Measurements from ENCODE around the gene HYAL2.

The HYAL2 gene

GRCh38 chr3:50364573-50365079 is 42.1 kb upstream of the HYAL2 start:
- in situ Hi-C loops (cut with MboI; ENCODE audit: low pct_unique_long_range_greater_than_20kb, low sequenced_read_pairs, unreplicated experiment) = no loop called here
- TF ChIP-seq CTCF (IDR thresholded peaks at IDR 0.05; ENCODE audit: extremely low read depth, insufficient read depth, missing control alignments) = no peak
- DNase-seq (ENCODE audit: low spot score) = no peak

GRCh38 chr3:50359760-50360110 is 37.2 kb upstream of the HYAL2 start:
- in situ Hi-C loops (cut with MboI; ENCODE audit: low pct_unique_long_range_greater_than_20kb, low sequenced_read_pairs, unreplicated experiment) = no loop called here
- DNase-seq (ENCODE audit: low spot score) = no peak
- TF ChIP-seq CTCF (IDR thresholded peaks at IDR 0.05; ENCODE audit: extremely low read depth, insufficient read depth, missing control alignments) = no peak

DNA sequence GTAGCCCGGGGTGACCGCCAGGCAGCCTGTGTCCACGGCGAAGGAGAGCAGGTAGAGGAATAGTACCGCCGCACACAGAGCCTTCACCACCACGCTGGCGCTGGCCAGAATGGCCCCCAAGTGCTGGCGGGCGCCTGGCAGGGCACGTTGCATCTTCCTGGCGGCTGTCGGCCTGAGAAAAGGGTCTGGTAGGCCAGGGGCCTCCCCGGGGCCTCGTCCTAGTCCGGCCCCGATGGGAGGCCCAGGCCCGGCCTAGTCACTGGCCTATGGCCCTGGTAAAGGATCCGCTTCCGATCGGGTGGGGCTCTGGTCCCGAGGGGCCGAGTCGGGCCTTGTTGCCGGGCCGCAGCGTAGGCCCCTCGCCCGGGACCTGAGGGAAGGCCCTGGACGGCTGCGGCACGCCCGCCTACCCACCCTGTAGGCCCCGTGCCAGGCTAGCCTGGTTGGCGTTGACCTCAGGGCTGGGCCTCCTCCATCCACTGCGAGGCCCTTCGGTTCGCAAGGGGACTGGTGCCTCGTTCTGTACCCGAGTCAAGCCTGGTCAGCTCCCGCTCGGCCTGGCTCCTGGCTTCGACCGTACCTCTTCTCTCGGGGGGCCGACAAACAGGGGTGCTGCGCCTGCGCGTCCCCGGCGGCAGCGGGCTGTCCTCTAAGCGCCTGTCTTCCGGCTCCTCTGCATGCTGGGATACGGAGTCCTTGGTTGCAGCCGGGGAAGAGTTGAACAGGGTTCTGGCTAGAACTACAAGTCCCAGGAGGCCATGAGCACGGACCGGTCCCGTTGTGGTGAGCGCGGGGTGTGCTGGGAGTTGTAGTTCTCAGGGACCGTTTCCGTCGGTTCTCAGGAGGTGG is 36.6 kb upstream of the HYAL2 start, which contains the start of gene TMEM115:
TMEM115 (minus strand) TSS at position 611 of the 849 bp plus-strand sequence; CDS start at position 153, 458 bp downstream.
- peak; percentile 98 for DNase-seq (ENCODE audit: low spot score)
- TF ChIP-seq CTCF (IDR thresholded peaks at IDR 0.05; ENCODE audit: extremely low read depth, insufficient read depth, missing control alignments) = no peak
- in situ Hi-C loops (cut with MboI; ENCODE audit: low pct_unique_long_range_greater_than_20kb, low sequenced_read_pairs, unreplicated experiment) = no loop called here

DNA sequence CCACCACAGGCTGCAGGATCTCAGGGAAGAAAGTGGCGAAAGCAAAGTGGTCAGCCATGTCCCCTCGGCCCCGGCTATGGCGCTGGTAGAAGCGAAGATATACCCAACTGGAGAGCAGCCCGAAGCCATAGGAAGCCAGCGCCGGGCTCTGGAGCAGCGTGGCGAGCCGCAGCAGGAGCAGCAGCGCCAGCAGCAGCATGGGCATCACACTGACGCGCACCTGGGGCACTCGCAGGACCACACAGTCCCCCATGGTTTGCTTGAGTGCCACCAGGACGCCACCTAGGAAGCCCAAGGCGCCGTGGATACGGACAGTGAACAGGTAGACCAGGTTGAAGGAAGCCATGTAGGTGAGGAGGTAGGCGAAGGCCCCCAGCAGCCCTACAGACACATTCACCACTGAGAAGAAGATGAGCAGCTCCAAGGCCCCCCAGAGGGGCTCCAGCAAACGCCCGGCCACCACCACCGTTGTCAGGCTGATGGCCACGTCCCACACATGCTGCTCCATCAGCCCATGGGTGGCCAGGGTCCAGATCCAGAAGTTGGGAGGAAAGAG is 35.9 kb upstream of the HYAL2 start:
- no peak for TF ChIP-seq CTCF (IDR thresholded peaks at IDR 0.05; ENCODE audit: extremely low read depth, insufficient read depth, missing control alignments)
- in situ Hi-C loops (cut with MboI; ENCODE audit: low pct_unique_long_range_greater_than_20kb, low sequenced_read_pairs, unreplicated experiment) = no loop called here
- no peak for DNase-seq (ENCODE audit: low spot score)

DNA sequence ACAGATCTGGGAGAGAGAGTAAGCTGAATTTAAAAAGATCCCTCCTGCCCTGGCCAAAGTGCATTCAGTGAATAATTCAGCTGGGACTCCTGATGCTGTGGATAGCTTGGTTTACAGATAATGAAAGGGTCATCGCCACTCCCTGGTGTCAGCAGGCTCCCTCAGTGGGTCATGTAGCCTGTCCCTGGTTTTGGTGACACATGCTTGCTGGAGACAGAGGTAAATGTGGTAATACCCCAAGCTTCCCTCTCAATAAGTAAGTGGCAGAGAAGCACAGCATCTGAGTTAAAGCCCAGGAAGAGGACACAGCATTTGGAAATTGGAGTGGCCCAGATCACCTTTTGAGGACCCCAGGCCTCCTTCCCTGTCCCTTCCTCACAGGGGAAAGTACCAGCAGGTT is 34.9 kb upstream of the HYAL2 start:
- in situ Hi-C loops (cut with MboI; ENCODE audit: low pct_unique_long_range_greater_than_20kb, low sequenced_read_pairs, unreplicated experiment) = no loop called here
- no peak for DNase-seq (ENCODE audit: low spot score)
- no peak for TF ChIP-seq CTCF (IDR thresholded peaks at IDR 0.05; ENCODE audit: extremely low read depth, insufficient read depth, missing control alignments)

DNA sequence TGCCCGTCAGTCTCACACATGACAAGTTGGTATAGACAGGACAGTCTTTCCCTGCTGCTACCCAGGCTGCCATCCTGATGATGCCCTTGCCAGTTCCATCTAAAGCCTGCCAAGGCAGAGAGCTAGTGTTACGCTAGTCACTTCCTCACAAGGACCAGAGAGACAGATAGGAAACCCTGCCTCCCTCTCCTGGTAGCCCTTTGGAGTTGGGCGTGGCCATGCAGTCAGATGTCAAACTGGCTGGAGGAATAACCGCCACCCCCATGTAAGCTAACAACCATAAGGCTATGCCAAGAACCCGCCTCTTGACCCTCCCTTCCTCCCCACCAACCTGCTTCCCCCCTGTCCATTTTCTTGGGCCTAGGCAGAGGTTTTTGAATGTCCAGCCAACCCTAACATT is 34.0 kb upstream of the HYAL2 start:
- no peak for TF ChIP-seq CTCF (IDR thresholded peaks at IDR 0.05; ENCODE audit: extremely low read depth, insufficient read depth, missing control alignments)
- DNase-seq (ENCODE audit: low spot score) = no peak
- in situ Hi-C loops (cut with MboI; ENCODE audit: low pct_unique_long_range_greater_than_20kb, low sequenced_read_pairs, unreplicated experiment) = no loop called here

All from GM13977 (cell line).